Hippocampal formation (tissue), 2 donors: ENCODE results near the gene CBLB.
"Not testable (repeated sequence)": the region's sequence is repeated elsewhere in the genome, so short reads cannot be mapped to it uniquely, and the experiment has no call there.

Source experiments
- DNase-seq, 2 donors: peaks; one replicate each; lab custom pipeline; 2025; lab: John Stamatoyannopoulos, UW

Gene CBLB

DNA sequence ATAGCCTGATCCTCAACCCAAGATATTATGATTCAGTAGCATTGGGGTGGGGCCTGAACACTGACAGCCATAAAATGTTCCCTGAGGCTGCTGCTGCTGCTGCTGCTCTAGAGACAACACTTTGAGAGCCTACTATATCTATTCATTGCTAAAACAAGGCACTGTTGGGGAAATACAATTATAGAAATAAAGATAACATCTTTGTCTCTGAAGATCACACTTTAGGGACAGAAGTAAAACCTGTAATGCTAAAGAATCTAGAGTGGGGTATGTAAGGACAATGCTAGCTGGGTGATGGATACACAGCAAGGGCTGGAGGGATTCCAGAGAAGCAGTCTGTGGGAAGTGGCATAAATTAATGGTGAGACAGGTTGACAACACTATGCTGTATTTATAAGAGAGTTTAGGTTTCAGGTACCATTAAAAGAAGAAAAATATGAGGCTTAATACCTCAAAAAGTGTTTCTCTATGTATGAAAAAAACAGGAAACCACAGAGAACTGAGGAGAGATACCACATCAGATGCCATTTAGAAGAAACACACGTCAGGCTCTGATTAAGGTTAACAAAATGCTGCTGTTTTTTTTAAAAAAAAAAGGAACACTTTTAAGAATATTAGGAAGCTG, 115.9 kb downstream of the CBLB start:
- no peak for DNase-seq

DNA sequence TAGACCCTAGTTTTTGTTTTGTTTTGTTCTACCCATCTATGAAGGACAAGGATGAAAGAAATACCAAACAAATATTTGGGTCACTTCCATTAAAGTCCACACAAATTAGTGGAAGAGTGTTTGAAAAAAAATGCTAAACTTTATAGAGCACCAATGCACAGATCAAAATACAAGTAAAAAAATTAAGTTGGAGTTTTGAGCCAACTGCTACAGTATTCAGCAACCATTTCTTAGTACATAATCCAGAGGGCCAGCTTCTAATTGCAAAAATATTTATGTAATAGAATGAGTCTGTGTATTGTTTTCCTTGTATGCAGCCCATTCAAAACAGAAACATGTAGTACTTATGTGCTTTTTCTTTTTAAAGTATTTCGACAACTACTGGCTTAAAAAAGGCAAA, 121.1 kb downstream of the CBLB start:
- no peak for DNase-seq

DNA sequence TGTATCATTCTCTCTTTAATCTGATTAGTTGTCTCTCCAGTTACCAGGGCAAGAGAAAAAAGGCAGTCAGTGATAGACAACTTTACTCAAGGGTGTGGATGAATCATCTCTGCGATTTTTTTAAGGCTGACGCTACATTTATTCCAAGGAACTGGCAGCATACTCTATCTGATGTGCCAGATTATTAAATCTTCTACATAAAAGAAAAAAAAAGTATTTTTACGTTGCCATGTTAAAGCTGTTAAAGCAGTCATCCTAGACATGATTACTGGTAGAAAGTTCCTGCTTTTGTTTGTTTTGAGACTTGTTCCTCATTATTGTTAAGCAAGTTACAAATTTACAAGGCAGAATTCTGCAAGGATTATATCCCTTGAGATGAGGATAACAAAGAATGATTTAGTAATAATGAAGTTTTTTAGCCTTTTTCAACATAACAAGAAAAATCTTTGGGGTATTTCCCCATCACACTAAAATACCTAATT, 121.7 kb downstream of the CBLB start:
- no peak for DNase-seq

DNA sequence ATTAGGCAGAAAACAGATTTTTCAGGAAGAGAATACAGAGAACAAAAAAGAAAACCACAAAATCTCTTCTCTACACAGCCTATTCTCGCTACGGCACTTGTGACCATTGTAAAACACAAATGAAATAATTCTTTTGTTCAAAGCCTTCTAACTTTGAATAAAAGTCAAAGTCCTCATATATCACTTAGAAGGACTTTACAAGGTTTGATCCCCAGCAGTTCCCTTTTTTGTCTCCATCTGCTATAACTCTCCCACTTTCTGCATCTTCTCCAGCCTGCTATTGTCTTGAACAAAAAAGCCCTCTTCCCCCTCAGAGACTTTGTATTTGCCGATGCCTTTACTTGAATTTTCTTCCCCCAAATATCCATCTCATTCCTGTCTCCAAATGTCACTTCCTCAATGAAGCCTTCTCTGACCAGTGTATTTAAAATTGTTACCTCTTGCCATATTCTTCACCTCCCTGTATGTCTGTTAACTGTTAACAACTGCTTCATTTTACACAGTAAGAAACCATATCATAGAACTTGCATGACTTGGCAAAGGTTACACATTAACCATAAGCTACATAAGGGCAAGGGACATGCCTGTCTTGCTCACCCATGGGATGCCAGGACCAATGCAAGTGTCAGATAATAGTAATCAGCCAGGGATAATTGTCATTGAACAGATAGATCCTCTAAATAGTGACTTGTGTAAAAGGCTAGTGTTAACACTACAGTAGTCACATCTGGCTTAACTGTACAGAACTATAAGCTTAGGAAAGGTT, 122.4 kb downstream of the CBLB start:
- no peak for DNase-seq

DNA sequence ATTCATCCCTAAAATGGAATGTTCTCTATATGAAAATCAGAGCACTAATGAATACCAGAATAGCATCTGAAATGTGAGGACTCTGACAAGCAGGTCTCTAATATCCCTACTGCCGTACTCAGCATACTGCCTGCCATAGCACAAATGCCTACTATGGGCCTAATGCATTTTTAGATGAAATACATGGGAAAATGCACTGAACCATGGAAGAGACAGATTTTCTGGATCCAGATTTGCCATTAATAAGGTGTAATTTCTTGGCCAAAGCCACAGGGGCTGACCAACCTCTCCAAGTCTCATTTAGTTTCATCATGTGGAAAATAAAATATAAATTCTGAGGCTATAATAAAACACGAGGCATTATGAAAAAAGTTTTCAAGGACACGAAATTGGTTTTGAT, 123.8 kb downstream of the CBLB start:
- DNase-seq, result no peak

DNA sequence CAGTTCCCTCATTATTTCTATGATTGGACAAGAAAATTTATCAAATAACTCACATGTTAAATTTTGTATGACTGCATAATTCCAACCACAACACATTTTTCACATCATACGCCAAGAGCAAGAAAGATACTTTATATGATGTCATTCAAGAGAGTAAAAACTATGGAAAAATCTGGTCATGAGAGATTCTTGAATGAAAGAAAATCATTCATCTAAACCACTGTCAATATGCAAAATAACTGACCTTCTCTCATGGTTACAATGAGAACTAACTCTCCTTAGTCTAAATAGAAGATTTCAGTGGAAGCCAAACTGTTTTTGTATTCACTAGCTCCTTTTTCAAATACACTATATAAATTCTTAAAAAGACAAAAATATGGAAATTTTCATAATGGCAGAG, 124.6 kb downstream of the CBLB start:
- no peak for DNase-seq

DNA sequence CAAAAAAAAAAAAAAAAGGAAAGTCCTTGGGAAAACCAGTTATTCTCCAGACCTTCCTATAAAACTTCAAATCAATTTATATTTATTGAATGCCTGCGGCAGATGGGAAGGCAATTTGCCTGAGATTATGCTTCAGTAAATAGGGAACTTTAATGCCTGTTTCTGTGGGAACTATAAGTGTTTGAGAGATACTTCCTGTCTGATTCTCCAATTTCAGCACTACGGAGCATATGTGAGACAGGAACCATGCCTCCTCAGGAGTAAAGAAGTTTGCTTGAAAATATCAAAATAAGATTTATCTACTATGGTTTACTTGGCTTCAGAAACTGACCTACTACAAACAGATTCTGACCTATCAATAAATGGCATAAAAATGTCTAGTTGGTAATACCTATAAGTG, 135.5 kb downstream of the CBLB start:
- no peak for DNase-seq

DNA sequence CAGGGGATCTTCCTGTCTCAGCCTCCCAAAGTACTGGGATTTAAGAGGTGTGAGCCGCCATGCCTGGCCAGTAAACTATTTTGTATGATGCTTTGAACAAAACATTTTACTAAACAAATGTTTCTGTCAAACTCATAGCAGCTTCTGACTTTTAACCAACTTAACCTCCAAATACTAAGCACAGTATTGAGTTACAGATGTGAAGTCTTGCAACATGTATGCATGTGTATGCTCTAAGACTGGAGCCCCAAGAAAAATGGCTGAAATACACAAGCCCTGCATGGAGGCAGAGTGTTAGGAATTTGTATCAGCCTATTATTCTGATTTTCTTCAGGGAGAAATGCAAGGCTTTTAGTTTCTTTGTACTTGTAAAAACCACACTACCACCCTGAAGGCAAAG, 137.1 kb downstream of the CBLB start:
- DNase-seq, result no peak

DNA sequence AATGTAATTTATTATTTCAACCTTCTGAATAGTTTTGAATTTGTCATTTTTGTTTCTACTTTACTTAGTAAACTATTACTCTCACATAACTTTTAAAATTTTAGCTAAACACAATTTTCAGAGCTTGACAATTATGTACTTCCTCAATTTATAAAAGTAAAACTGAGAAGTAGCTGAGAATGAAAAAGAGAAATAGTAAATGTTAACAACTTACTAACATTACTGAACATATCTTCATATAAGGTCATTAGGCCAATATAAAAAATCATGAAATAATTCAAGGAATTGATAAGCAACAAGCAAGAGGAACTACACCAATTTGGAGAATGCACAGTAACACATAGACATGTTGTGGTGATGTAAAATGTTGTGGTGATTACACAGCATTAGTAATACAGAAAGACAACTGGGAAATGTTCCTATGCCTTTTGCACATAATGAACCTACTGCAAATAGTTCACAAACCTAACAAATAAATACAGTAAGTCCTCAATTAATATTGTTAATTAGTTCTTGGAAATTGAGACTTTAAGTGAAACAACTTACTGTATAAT, 137.9 kb downstream of the CBLB start:
- no peak for DNase-seq

DNA sequence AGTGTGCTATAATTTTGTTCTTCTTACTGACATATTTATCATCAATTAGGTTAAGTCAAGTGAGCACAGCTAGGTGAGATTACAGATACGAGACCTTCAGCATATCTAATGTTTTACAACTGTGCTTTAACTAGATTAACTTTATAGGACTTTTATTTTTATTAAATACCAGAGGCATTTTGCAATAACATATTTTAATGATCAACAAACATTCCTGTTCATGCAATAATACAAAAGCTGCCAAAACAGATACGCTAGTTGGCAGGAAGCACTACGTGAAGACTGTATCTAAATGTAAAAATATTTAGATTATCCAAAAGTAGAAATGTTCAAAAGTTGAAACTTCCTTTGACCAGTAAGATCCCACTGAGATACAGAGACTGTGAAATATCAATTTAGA, 139.1 kb downstream of the CBLB start:
- no peak for DNase-seq

DNA sequence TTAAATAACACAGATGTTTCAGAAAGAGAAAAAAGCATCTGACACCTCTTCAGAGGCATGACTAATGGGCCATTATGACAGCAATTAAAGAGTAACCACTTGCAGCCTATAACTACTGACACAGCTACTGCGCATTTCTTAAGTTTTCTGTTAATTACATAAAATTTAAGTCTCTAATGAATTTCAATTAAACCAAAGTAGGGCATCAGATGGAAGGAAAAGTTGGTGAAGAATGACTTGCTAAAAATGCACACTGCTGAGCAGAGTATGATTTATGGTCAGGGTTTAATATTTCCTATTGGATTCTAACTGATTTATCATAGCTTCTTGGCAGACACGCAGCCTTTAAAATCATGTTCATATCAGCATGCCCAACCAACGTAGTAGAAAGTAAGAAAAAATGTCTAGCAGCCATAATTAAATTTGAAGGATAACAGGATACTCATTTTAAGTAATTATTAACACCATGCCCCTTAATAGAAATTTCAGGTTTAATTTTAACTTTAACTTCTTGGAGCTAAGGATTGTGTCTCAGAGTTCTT, 140.0 kb downstream of the CBLB start:
- DNase-seq, result no peak

DNA sequence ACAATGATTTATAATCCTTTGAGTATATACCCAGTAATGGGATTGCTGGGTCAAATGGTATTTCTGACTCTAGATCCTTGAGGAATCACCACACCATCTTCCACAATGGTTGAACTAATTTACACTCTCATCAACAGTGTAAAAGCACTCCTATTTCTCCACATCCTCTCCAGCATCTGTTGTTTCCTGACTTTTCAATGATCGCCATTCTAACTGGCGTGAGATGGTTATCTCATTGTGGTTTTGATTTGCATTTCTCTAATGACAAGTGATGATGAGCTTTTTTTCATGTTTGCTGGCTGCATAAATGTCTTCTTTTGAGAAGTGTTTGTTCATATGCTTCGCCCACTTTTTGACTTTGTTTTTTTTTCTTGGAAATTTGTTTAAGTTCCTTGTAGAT, 141.8 kb downstream of the CBLB start:
- DNase-seq, result not testable (repeated sequence)

DNA sequence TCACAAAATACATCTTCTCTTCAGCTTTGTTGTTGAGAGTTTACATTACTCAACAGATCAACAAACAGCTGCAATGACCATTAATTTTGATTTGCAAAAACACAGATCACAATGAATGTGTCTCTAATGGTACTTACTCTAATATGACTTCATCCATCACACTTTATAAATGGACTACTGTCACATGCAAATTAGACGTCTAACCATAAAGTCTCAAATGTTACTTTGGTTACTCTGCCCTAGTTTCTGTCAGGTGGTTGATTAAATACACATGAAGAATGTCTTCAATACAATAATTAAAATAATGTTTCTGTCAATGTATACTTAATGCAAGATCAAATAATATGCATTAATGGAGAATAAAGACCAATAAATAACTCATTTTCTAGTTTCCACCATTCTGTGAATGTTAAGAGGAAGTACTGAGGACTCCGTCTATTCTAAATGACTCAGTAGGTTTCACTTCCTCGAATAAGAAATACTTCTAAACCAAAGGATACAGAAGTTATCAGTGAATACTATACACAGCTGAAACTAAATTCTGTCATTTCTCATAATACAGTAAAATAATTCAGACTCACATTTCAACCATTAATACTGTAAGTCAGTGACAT, 145.8 kb downstream of the CBLB start:
- DNase-seq, result no peak

DNA sequence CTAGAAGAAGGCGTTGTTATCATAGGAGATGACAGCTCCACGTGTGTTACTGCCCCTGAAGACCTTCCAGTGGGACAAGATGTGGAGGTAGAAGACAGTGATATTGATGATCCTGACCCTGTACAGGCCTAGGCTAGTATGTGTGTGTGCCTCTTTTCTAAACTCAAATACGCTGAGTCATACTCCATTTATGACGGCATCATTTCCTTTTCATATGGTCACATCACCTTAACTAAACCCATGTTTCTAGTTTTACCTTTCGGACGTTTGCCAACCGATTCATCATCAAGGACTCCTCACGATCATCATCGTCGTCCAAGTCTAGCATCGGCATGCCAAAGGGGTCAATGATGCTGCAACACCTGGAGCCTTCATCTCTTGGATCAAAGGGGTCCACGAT, 149.0 kb downstream of the CBLB start:
- no peak for DNase-seq

DNA sequence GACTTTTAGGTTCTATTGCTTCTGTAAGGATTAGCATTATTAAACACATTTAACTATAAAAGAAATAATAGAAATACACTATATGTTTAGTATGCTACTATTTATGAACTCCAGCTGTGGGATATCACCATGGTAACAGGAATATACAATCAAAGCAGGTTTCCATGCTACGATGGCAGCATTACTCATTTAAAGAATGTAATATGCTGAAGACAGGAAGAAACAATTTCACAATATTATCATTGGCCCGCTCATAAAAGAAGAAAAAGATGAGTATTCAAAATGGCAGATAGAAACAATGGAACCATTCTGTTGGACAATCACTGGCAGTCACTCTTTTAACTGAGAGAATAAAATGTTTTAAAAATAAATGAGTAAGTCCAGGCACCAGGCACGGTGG, 153.4 kb downstream of the CBLB start:
- DNase-seq, result no peak

DNA sequence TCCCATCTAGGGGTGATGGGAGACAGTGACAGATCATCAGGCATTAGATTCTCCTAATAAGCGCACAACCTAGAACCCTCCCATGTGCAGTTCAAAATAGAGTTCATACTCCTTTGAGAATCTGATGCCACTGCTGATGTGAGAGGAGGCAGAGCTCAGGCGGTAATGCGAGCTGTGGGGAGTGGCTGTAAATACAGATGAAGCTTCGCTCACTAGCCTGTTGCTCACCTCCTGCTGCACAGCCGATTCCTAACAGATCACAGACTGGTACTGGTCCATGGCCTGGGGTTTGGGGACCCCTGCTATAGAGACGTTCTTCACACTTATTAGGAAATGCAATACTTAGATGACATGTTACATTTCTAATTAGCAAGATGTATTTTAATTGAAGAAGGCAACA, 154.4 kb downstream of the CBLB start:
- no peak for DNase-seq

DNA sequence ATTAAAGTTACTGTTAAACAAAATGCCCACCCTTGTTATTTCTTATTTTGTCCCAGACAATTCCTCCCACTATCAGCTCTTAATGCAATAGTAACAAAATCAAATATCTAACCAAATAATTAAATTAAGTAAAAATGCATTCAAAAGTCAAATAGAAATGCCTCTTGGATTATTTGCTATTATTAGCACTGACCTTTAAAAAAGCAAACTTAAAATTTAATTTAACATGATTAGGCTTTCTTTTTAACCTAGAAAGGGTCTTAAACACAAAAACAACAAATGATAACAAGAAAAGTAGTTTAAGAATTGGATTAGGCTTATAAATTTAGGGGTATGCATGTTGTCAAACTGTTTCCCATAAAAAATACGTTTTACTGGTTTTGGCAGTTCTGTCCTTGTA, 159.8 kb downstream of the CBLB start:
- DNase-seq, result no peak

DNA sequence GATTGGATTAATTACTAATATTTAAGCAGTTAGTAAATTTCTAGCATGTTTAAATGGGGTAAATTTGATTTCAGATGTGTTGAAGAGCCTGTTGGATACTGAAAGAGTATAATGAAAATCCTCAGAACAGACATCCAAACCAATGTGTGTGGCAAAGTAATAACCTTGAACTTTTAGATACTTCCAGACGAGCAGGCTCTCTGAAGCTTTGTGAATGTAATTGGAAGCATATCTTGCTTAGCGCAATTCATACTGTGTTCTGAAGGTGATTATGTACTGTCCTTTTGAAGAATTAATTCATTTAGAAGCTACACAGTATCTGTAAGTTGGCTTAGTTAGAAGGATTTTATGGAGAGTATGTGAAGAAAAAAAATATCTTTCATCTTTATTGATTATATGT, 161.8 kb downstream of the CBLB start:
- DNase-seq, result no peak

DNA sequence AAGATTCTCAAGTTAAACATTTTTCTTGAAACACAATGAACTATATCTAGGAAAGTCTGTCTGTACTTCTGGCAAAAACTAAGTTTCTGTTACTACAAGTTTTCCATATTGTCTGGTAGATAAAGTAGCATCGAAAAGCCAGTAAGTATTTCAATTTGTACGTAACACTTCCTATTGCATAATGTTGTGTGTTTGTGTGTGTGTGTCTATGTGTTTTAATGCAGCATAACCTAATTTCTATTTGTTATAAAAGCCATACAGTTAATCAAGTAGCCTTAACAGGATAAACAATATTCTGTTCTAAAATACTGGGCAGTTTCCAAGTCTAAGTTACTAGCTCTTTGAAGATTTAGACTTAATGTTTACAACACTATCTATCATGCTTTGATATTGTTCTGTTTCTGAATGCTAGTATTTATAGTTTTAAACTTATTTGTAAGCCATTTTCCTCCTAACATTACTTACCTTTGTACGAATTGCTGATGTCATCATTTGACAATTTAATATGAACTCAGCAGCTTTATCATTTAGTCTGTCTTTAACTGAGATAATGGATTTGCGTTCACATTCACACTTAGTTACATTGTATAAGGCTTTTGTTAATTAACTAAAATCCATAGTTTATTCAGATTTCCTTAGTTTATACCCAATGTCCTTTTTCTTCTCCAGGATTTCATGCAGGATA, 163.9 kb downstream of the CBLB start:
- no peak for DNase-seq

DNA sequence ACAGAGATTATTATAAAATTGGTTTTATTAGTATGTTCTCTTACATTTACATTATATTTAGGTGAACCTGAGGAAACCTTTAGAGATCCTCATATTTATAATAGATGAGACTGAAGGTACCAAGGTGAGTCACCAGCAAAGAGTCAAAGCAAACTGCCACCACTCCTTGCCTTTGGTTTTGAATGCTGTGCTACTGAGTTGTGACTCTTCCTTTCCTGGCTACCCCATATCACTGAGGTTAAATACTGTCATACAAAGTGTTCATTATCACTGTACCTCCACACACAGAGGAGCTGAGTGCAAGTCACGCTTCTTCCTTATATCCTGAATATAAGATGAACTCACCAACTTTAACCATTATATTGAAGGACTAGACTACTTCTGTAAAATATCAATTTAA, 168.2 kb downstream of the CBLB start:
- DNase-seq, result no peak

DNA sequence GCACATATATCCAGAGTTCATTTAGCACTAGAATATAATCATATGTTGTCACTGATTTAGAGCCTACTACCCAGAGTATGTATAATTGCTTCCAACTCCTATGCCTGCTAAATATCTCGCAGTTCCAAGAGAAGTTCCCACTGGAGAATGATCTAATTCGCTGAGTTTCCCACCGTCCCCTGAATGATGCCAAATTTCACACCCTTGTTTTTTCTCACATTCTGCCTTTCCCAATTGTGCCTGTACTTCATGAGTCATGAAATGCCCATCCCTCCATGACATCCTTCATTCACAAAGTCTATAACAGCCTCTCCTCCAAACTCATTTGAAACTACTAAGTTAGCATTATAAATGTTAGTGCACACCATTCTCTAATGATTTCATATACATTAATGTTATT, 177.2 kb downstream of the CBLB start:
- no peak for DNase-seq

DNA sequence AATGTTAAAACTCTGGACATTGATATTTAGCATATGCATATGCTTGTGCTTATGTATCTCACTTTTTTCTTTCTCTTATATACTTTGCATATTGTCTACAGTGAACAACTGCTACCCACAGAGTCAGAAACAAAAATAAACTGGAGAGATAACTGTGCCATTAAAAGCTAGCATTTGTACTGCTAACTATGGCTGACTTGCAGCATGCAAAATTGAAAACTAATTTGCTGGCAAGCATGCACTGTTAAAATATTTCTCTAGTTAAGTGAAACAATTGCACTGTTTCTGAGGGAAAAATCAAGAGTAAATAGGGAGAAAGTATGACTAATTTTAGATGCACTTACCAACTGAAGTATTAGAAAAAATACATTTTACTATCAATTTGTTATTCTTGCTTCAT, 177.8 kb downstream of the CBLB start:
- DNase-seq, result no peak
